ENCODE data around the gene GNL1.
A peak's percentile ranks its signal among the peaks of the same experiment; 100 is the strongest.
"Not testable (repeated sequence)": the region's sequence is repeated elsewhere in the genome, so short reads cannot be mapped to it uniquely, and the experiment has no call there.

Gene GNL1

DNA sequence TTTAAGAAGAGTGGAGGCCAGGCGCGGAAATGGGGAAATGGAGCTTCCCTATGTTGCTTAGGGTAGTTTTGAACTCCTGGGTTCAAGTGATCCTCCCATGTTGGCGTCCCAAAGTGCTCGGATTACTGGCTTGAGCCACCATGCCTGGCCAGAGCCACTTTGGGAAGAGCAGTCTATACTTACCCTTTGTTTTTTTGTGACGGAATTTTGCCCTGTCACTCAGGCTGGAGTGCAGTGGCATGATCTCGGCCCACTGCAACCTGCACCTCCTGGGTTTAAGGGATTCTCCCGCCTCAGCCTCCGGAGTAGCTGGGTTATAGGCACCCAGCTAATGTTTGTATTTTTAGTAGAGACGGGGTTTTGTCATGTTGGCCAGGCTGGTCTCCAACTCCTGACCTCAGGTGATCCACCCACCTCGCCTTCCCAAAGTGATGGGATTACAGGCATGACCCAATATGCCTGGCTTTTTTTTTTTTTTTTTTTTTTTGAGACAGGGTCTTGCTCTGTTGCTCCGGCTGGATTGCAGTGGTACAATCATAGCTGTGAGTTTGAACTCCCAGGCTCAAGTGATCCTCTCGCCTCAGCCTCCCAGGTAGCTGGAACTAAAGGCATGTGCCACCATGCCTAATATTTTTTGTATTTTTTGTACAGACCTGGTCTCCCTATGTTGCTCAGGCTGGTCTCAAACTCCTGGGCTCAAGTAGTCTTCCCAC is 42.8 kb upstream of the GNL1 start (continued):
- TF ChIP-seq ZNF302 (tag by site-specific recombination; IDR thresholded peaks at IDR 0.05; ENCODE audit: low read depth) = no peak
- peak; percentile 96 for TF ChIP-seq ZNF600 (tag by site-specific recombination; IDR thresholded peaks at IDR 0.05)
- no peak for TF ChIP-seq ZNF19 (tag by site-specific recombination; IDR thresholded peaks at IDR 0.05; ENCODE audit: low read depth)
- TF ChIP-seq, protein P1, sequence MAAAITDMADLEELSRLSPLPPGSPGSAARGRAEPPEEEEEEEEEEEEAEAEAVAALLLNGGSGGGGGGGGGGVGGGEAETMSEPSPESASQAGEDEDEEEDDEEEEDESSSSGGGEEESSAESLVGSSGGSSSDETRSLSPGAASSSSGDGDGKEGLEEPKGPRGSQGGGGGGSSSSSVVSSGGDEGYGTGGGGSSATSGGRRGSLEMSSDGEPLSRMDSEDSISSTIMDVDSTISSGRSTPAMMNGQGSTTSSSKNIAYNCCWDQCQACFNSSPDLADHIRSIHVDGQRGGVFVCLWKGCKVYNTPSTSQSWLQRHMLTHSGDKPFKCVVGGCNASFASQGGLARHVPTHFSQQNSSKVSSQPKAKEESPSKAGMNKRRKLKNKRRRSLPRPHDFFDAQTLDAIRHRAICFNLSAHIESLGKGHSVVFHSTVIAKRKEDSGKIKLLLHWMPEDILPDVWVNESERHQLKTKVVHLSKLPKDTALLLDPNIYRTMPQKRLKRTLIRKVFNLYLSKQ (tag by site-specific recombination; IDR thresholded peaks at IDR 0.05; ENCODE audit: borderline replicate concordance) = no peak
- TF ChIP-seq ZNF121 (tag by site-specific recombination; IDR thresholded peaks at IDR 0.05) = peak; percentile 38; the same call in 1 of the 2 replicates
- no peak for TF ChIP-seq ZNF707 (tag by site-specific recombination; IDR thresholded peaks at IDR 0.05)
- TF ChIP-seq RBAK (tag by site-specific recombination; IDR thresholded peaks at IDR 0.05) = no peak
- TF ChIP-seq, protein P2, sequence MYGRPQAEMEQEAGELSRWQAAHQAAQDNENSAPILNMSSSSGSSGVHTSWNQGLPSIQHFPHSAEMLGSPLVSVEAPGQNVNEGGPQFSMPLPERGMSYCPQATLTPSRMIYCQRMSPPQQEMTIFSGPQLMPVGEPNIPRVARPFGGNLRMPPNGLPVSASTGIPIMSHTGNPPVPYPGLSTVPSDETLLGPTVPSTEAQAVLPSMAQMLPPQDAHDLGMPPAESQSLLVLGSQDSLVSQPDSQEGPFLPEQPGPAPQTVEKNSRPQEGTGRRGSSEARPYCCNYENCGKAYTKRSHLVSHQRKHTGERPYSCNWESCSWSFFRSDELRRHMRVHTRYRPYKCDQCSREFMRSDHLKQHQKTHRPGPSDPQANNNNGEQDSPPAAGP (tag by site-specific recombination; IDR thresholded peaks at IDR 0.05) = no peak
- TF ChIP-seq IKZF3 (tag by site-specific recombination; IDR thresholded peaks at IDR 0.05) = peak; percentile 52; the same call in 1 of the 2 replicates

DNA sequence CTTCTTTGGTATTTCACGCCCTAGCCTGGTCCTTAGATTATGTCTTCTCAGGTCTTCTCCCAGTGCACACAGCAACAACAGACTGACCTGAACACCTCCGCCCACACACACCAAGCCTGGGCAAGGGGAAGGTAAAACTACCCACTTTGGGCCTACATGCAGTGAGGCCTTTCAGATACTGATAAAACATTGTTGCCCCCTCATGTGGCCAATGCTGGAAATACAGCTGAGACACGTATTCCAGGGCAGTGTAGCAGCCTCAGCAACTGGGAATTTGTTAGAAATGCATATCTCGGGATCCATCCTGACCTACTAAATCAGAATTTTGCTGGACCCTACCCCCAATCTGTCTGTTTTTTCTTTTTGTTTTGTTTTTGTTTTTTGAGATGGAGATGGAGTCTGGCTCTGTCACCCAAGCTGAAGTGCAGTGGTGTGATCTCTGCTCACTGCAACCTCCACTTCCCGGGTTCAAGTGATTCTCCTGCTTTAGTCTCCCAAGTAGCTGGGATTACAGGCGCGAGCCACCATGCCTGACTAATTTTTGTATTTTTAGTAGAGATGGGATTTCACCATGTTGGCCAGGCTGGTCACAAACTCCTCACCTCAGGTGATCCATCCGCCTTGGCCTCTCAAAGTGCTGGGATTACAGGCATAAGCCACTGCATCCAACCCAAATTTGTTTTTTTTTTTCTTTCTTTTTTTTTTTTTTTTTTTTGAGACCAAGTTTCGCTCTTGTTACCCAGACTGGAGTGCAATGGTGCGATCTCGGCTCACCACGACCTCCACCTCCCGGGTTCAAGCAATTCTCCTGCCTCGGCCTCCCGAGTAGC is 41.2 kb upstream of the GNL1 start:
- ChIA-PET POLR2A (interaction anchor here (0.6 to 14.9 kb wide), 18 partner anchors 8 to 133 kb away, joined by 3 to 197 read pairs (median 6); partner anchors contain the start of genes ABCF1, GNL1, MRPS18B and PPP1R10), CTCF (interaction anchor here (0.6 to 9.8 kb wide), 39 partner anchors 10 to 1004 kb away, joined by 3 to 121 read pairs (median 5); partner anchors contain the start of genes C6orf136, DHX16 and VARS2)
- not testable (repeated sequence) for H3K4me1 ChIP-seq (ENCODE audit: control insufficient read depth, insufficient read depth, low read length); H3K27ac ChIP-seq (ENCODE audit: extremely low read depth, low read depth, low read length); H3K9me3 ChIP-seq (ENCODE audit: control insufficient read depth, insufficient read depth, low read depth, low read length); H3K4me3 ChIP-seq (ENCODE audit: low read depth, low read length)
- TF ChIP-seq, protein P3, sequence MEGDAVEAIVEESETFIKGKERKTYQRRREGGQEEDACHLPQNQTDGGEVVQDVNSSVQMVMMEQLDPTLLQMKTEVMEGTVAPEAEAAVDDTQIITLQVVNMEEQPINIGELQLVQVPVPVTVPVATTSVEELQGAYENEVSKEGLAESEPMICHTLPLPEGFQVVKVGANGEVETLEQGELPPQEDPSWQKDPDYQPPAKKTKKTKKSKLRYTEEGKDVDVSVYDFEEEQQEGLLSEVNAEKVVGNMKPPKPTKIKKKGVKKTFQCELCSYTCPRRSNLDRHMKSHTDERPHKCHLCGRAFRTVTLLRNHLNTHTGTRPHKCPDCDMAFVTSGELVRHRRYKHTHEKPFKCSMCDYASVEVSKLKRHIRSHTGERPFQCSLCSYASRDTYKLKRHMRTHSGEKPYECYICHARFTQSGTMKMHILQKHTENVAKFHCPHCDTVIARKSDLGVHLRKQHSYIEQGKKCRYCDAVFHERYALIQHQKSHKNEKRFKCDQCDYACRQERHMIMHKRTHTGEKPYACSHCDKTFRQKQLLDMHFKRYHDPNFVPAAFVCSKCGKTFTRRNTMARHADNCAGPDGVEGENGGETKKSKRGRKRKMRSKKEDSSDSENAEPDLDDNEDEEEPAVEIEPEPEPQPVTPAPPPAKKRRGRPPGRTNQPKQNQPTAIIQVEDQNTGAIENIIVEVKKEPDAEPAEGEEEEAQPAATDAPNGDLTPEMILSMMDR (tag by site-specific recombination; IDR thresholded peaks at IDR 0.05) = peak; percentile 65
- peak; percentile 47; the same call in 1 of the 2 replicates for TF ChIP-seq ZFP37 (tag by site-specific recombination; IDR thresholded peaks at IDR 0.05)
- TF ChIP-seq, protein P4, sequence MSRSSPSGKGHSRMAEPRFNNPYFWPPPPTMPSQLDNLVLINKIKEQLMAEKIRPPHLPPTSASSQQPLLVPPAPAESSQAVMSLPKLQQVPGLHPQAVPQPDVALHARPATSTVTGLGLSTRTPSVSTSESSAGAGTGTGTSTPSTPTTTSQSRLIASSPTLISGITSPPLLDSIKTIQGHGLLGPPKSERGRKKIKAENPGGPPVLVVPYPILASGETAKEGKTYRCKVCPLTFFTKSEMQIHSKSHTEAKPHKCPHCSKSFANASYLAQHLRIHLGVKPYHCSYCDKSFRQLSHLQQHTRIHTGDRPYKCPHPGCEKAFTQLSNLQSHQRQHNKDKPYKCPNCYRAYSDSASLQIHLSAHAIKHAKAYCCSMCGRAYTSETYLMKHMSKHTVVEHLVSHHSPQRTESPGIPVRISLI (tag by site-specific recombination; IDR thresholded peaks at IDR 0.05) = peak; percentile 83
- peak; percentile 71 for TF ChIP-seq ZNF654 (tag by site-specific recombination; IDR thresholded peaks at IDR 0.05; ENCODE audit: low read depth)
- TF ChIP-seq, protein P5, sequence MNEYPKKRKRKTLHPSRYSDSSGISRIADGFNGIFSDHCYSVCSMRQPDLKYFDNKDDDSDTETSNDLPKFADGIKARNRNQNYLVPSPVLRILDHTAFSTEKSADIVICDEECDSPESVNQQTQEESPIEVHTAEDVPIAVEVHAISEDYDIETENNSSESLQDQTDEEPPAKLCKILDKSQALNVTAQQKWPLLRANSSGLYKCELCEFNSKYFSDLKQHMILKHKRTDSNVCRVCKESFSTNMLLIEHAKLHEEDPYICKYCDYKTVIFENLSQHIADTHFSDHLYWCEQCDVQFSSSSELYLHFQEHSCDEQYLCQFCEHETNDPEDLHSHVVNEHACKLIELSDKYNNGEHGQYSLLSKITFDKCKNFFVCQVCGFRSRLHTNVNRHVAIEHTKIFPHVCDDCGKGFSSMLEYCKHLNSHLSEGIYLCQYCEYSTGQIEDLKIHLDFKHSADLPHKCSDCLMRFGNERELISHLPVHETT (tag by site-specific recombination; IDR thresholded peaks at IDR 0.05) = peak; percentile 42; the same call in 1 of the 2 replicates
- peak; percentile 34; the same call in 1 of the 2 replicates for TF ChIP-seq IKZF3 (tag by site-specific recombination; IDR thresholded peaks at IDR 0.05)
- TF ChIP-seq ZFHX2 (tag by site-specific recombination; conservative IDR thresholded peaks at IDR 0.05) = peak; percentile 86
- peak; percentile 62 for TF ChIP-seq ZNF2 (tag by site-specific recombination; IDR thresholded peaks at IDR 0.05)
- peak; percentile 81 for TF ChIP-seq EGR2 (tag by site-specific recombination; IDR thresholded peaks at IDR 0.05; ENCODE audit: low read depth)
- TF ChIP-seq ZNF600 (tag by site-specific recombination; IDR thresholded peaks at IDR 0.05) = peak; percentile 72; the same call in 1 of the 2 replicates
- peak; percentile 45 for TF ChIP-seq ZBTB20 (tag by site-specific recombination; IDR thresholded peaks at IDR 0.05)
- TF ChIP-seq SP7 (tag by site-specific recombination; IDR thresholded peaks at IDR 0.05) = peak; percentile 32; the same call in 1 of the 2 replicates
- peak; percentile 55; the same call in 1 of the 2 replicates for TF ChIP-seq ZBTB17 (tag by site-specific recombination; IDR thresholded peaks at IDR 0.05)
- peaks cover 33 to 54% of the 10 kb centered on the region in 2 experiments for H3K36me3 ChIP-seq (ENCODE audit: control insufficient read depth in 2 of 2, insufficient read depth in 1 of 2, low read length in 2 of 2)

Measured in HEK293 (cell line).